ENCODE data around the gene PLK1.
"Not testable (repeated sequence)": the region's sequence is repeated elsewhere in the genome, so short reads cannot be mapped to it uniquely, and the experiment has no call there.

PLK1 gene

GRCh38 chr16:23711785-23712184 is 33.1 kb downstream of the PLK1 start:
- no peak overlapping the region for H3K4me3 Mint-ChIP-seq
- peaks cover 27% of the 10 kb centered on the region for H3K27me3 Mint-ChIP-seq
- no peaks in the 10 kb centered on the region for H3K4me1 Mint-ChIP-seq (ENCODE audit: low read depth)
- peaks cover 2% of the 10 kb centered on the region for H3K36me3 Mint-ChIP-seq
- H3K9me3 Mint-ChIP-seq (ENCODE audit: low read depth) = peaks cover 14% of the 10 kb centered on the region
- H3K27ac Mint-ChIP-seq = no peak overlapping the region

DNA sequence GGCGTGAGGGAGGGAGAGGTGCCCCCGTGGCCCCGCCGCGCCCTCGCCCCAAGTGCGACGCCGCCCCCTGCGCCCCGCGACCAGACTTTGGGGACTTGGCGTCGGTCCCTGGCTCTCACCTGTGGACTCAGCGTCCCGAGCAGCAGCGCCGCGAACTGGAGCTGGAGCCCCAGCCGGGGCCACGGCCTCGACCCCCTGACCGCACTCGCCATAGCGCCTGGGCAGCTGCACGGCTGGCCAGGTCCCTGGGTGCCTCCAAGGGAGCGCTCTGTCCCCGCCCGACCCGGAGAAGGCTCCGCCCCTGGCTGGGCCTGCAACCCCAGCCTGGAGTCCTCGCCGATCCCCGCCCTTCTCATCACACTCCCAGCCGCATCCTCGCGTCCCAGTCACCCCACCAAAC is 34.3 kb downstream of the PLK1 start, which contains the start of gene ERN2:
TSS of gene ERN2 (minus strand) at position 247 of the 400 bp plus-strand sequence. CDS start at position 212, 35 bp downstream.
- no peak within 1 kb of the TSS for H3K4me3 Mint-ChIP-seq
- H3K9me3 Mint-ChIP-seq (ENCODE audit: low read depth) = peaks cover 14% of the 10 kb centered on the region
- H3K4me1 Mint-ChIP-seq (ENCODE audit: low read depth) = no peaks in the 10 kb centered on the region
- H3K27me3 Mint-ChIP-seq = peaks cover 33% of the 10 kb centered on the region
- H3K36me3 Mint-ChIP-seq = peaks cover 2% of the 10 kb centered on the region
- H3K27ac Mint-ChIP-seq = no peak within 1 kb of the TSS

- H3K4me1 Mint-ChIP-seq (ENCODE audit: low read depth) = no peaks in the 10 kb centered on the region
- no peaks in the 10 kb centered on the region for H3K36me3 Mint-ChIP-seq
- no peak overlapping the region for H3K4me3 Mint-ChIP-seq
- H3K27ac Mint-ChIP-seq = no peak overlapping the region
- H3K27me3 Mint-ChIP-seq = peaks cover 29% of the 10 kb centered on the region
- no peaks in the 10 kb centered on the region for H3K9me3 Mint-ChIP-seq (ENCODE audit: low read depth)
Measured at GRCh38 chr16:23716484-23716883, 37.8 kb downstream of the PLK1 start.

DNA sequence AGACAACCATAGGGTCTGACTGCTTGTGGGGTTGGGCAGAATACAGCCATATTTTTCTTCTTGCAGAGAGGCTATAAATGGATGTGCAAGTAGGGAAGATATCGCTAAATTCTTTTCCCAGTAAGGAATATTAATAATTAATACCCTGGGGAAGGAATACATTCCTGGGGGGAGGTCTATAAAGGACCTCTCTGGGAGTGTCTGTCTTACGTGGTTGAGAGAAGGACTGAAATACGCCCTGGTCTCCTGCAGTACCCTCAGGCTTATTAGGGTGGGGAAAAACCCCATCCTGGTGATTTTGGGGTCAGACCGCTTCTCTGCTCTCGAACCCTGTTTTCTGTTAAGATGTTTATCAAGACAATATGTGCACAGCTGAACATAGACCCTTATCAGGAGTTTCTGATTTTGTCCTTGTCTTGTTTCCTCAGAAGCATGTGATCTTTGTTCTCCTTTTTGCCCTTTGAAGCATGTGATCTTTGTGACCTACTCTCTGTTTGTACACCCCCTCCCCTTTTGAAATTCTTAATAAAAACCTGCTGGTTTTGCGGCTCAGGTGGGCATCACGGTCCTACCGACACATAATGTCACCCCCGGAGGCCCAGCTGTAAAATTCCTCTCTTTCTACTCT is 44.0 kb downstream of the PLK1 start:
- not testable (repeated sequence) for H3K36me3 Mint-ChIP-seq; H3K4me1 Mint-ChIP-seq (ENCODE audit: low read depth); H3K27ac Mint-ChIP-seq; H3K4me3 Mint-ChIP-seq; H3K9me3 Mint-ChIP-seq (ENCODE audit: low read depth)
- peaks cover 12% of the 10 kb centered on the region for H3K27me3 Mint-ChIP-seq

DNA sequence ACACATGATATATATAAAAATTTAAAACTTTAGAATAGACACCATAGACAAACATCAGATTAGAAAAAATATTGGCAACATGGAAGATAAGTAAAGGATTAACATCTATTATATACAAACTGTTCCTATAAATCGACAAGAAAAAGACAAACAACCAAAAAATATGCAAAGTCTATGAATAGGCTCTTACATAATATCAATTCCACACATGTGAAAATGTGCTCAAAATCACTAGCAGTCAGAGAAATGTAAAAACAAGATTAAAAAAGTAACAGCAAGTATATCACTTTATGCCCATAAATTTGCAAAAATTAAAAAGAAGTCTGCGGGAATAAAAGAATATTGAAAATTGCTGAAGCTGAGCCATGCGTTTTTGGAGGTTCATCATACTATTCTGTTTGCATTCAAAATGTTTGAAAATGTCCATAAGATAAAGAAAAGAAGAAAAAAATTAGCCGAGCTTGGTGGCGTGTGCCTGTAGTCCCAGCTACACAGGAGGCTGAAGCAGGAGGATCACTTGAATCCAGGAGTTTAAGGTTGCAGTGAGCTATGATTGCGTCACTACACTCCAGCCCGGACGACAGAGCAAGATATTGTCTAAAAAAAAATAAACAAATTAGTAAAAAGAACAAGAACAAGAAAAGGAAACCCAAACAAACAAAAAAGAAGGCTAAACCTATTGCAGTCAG is 45.6 kb downstream of the PLK1 start:
- Mint-ChIP-seq H3K27me3 (peaks cover 11% of the 10 kb centered on the region), H3K27ac (no peak overlapping the region), H3K4me1 (ENCODE audit: low read depth) (peaks cover 2% of the 10 kb centered on the region)

DNA sequence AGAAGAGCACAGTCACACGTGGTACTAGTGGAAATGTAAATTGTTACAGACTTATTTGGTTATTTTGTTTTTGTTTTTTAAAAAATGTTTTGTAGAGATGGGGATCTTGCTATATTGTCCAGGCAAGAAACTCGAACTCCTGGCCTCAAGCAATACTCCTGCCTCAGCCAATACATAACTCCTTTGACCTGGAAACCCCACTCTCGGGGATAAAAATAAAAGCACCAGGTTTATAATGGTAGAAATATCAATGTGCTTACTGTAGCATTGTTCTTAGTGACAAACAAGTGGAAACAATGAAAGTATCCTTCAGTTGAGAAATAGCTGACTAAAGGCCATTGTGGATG is 46.1 kb downstream of the PLK1 start:
- Mint-ChIP-seq H3K4me1 (ENCODE audit: low read depth) (peaks cover 2% of the 10 kb centered on the region), H3K27ac (no peak overlapping the region), H3K36me3 (peaks cover 8% of the 10 kb centered on the region), H3K9me3 (ENCODE audit: low read depth) (peaks cover 3% of the 10 kb centered on the region), H3K27me3 (peaks cover 11% of the 10 kb centered on the region), H3K4me3 (no peak overlapping the region)

More for the DNA sequence above, 45.6 kb downstream of the PLK1 start:
- no peak overlapping the region for H3K4me3 Mint-ChIP-seq
- H3K36me3 Mint-ChIP-seq = peaks cover 8% of the 10 kb centered on the region
- H3K9me3 Mint-ChIP-seq (ENCODE audit: low read depth) = peaks cover 3% of the 10 kb centered on the region

GRCh38 chr16:23726710-23727109 is 48.0 kb downstream of the PLK1 start:
- Mint-ChIP-seq H3K27me3 (peaks cover 10% of the 10 kb centered on the region), H3K9me3 (ENCODE audit: low read depth) (peaks cover 3% of the 10 kb centered on the region), H3K36me3 (peaks cover 8% of the 10 kb centered on the region)

DNA sequence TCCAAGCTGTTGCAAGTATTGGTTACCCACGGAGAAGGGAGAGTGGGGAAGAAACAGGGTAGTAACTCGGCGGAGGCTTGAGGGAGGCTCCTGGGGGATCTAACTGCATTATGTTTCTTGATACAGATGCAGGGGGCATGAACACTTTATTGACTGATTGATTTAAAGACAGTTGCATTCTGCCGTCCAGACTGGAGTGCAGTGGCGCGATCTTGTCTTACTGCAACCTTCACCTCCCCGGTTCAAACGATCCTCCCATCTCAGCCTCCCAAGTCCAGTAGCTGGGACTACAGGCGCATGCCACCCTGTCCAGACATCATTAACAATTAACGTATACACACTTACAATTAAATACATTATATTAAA is 49.4 kb downstream of the PLK1 start:
- H3K27ac Mint-ChIP-seq = no peak overlapping the region
- H3K4me3 Mint-ChIP-seq = no peak overlapping the region
- H3K36me3 Mint-ChIP-seq = peaks cover 2% of the 10 kb centered on the region
- peaks cover under 1% of the 10 kb centered on the region for H3K9me3 Mint-ChIP-seq (ENCODE audit: low read depth)
- peaks cover 2% of the 10 kb centered on the region for H3K4me1 Mint-ChIP-seq (ENCODE audit: low read depth)
- H3K27me3 Mint-ChIP-seq = peaks cover 10% of the 10 kb centered on the region

More at GRCh38 chr16:23726710-23727109, 48.0 kb downstream of the PLK1 start:
- H3K27ac Mint-ChIP-seq = no peak overlapping the region
- peaks cover 2% of the 10 kb centered on the region for H3K4me1 Mint-ChIP-seq (ENCODE audit: low read depth)
- no peak overlapping the region for H3K4me3 Mint-ChIP-seq

- H3K4me1 Mint-ChIP-seq (ENCODE audit: low read depth) = peaks cover 2% of the 10 kb centered on the region
- peaks cover 7% of the 10 kb centered on the region for H3K27me3 Mint-ChIP-seq
- no peaks in the 10 kb centered on the region for H3K36me3 Mint-ChIP-seq
- H3K4me3 Mint-ChIP-seq = no peak overlapping the region
- no peak overlapping the region for H3K27ac Mint-ChIP-seq
- H3K9me3 Mint-ChIP-seq (ENCODE audit: low read depth) = no peaks in the 10 kb centered on the region
Measured at GRCh38 chr16:23729503-23730424, 51.1 kb downstream of the PLK1 start.

- Mint-ChIP-seq H3K4me1 (ENCODE audit: low read depth) (peaks cover 2% of the 10 kb centered on the region), H3K27me3 (peaks cover 4% of the 10 kb centered on the region), H3K36me3 (no peaks in the 10 kb centered on the region), H3K27ac (no peak overlapping the region), H3K4me3 (no peak overlapping the region), H3K9me3 (ENCODE audit: low read depth) (no peaks in the 10 kb centered on the region)
Measured at GRCh38 chr16:23734176-23734893, 55.6 kb downstream of the PLK1 start.

GRCh38 chr16:23737423-23738028 is 58.8 kb downstream of the PLK1 start:
- H3K9me3 Mint-ChIP-seq (ENCODE audit: low read depth); H3K4me3 Mint-ChIP-seq; H3K27me3 Mint-ChIP-seq; H3K4me1 Mint-ChIP-seq (ENCODE audit: low read depth); H3K27ac Mint-ChIP-seq; H3K36me3 Mint-ChIP-seq: not testable (repeated sequence)

- Mint-ChIP-seq H3K36me3 (no peaks in the 10 kb centered on the region), H3K4me3 (no peak overlapping the region), H3K9me3 (ENCODE audit: low read depth) (no peaks in the 10 kb centered on the region), H3K27ac (no peak overlapping the region), H3K27me3 (peaks cover 3% of the 10 kb centered on the region), H3K4me1 (ENCODE audit: low read depth) (peaks cover 2% of the 10 kb centered on the region)
Measured at GRCh38 chr16:23739516-23739915, 60.8 kb downstream of the PLK1 start.

Measured in activated naive CD8-positive, alpha-beta T cell (primary cell).